ENCODE results near the gene CD300E.
"Not testable (repeated sequence)": the region's sequence is repeated elsewhere in the genome, so short reads cannot be mapped to it uniquely, and the experiment has no call there.

CD300E gene

DNA sequence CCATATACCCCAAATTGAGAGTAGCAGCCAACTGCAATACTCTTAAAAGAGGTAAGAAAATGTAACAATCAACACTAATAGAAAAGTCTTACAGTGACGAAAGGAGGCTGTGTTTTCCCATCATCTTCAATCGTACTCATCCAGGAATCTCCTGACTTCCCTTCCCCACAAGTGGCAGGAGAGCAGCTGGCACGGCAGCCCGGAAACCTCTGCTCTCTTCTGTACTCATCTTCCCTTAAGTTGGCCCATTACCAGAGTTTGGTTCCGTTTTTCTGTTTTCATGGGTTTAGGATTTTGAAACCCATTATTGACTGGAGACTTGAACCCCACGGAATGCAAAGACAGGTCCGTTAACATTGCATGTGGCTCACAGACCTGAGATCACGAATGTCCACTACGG, 44.6 kb downstream of the CD300E start:
- DNase-seq: no peak
- H3K4me3 Mint-ChIP-seq: no peak overlapping the region
- H3K4me1 Mint-ChIP-seq: peaks cover 17% of the 10 kb centered on the region
- H3K36me3 Mint-ChIP-seq: no peaks in the 10 kb centered on the region
- peaks cover 2% of the 10 kb centered on the region for H3K9me3 Mint-ChIP-seq
- H3K27me3 Mint-ChIP-seq: peaks cover 30% of the 10 kb centered on the region
- no peak overlapping the region for H3K27ac Mint-ChIP-seq
- CTCF ChIA-PET: interaction anchor here (1.6 to 3.1 kb wide), 2 partner anchors 13 kb away, joined by 7 to 10 read pairs; partner anchors contain the start of gene CD300H

DNA sequence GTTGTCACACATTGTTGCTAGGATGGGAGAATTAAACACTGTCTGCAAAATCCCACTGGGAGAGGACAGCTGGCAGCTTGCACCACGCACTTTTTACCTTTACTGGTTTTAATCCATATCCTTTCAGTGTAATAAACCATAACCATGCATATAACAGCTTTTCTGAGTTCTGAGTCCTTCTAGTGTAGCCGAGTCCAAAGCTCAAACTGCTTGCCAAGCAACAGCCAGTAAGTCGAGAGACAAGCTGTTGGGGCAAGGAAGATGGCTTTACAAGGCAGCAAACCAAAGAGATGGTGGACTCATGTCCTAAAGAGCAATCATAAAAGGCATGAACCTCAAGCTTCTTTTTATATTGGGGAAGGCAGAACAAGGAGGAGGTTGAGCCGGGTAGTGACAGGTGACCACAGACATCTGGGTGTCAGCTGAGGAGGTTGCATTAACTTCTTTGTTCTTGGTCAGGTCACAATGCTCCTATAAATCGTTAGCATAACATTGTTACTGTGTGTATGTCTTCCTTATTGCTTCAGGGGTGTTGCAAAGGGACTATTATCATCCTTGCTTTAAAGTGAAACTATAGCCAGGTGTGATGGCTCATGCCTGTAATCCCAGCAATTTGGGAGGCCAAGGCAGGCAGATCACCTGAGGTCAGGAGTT, 48.9 kb downstream of the CD300E start:
- DNase-seq: no peak
- no peak overlapping the region for H3K27ac Mint-ChIP-seq
- CTCF ChIA-PET: interaction anchor here (1.2 kb wide), 1 partner anchor 29 kb away, joined by 5 read pairs; no protein-coding TSS in a partner anchor
- peaks cover 4% of the 10 kb centered on the region for H3K4me1 Mint-ChIP-seq
- H3K36me3 Mint-ChIP-seq: no peaks in the 10 kb centered on the region
- H3K9me3 Mint-ChIP-seq: no peaks in the 10 kb centered on the region
- H3K4me3 Mint-ChIP-seq: no peak overlapping the region
- peaks cover 58% of the 10 kb centered on the region for H3K27me3 Mint-ChIP-seq

GRCh38 chr17:74573635-74574034, 49.9 kb downstream of the CD300E start:
- H3K4me1 Mint-ChIP-seq, H3K27ac Mint-ChIP-seq, DNase-seq, H3K9me3 Mint-ChIP-seq, H3K36me3 Mint-ChIP-seq, H3K4me3 Mint-ChIP-seq, CTCF ChIA-PET: not testable (repeated sequence)
- H3K27me3 Mint-ChIP-seq: peaks cover 65% of the 10 kb centered on the region

DNA sequence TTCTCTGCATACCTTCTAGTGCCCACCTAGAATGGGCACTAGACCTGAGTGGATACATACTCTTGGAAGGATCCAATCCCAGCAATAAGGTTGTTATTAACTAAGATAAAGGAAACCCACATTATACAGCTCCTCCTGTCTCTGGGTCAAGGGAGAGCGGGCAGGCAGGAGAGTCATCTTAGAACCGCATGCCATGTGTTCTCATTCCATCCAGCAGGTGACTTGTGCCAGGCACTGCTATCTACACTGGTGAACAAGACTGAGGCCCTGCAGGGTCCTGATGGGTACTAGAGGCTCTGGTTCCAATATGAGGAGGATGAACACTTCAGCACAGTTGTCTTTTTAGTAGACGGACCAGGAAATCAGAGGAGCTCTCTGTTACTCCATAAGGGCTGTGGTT, 50.4 kb downstream of the CD300E start:
- CTCF ChIA-PET: no interaction called here
- DNase-seq: no peak
- Mint-ChIP-seq H3K4me3 (no peak overlapping the region), H3K36me3 (no peaks in the 10 kb centered on the region), H3K27ac (no peak overlapping the region), H3K4me1 (peaks cover 3% of the 10 kb centered on the region), H3K9me3 (peaks cover 2% of the 10 kb centered on the region), H3K27me3 (peaks cover 68% of the 10 kb centered on the region)

DNA sequence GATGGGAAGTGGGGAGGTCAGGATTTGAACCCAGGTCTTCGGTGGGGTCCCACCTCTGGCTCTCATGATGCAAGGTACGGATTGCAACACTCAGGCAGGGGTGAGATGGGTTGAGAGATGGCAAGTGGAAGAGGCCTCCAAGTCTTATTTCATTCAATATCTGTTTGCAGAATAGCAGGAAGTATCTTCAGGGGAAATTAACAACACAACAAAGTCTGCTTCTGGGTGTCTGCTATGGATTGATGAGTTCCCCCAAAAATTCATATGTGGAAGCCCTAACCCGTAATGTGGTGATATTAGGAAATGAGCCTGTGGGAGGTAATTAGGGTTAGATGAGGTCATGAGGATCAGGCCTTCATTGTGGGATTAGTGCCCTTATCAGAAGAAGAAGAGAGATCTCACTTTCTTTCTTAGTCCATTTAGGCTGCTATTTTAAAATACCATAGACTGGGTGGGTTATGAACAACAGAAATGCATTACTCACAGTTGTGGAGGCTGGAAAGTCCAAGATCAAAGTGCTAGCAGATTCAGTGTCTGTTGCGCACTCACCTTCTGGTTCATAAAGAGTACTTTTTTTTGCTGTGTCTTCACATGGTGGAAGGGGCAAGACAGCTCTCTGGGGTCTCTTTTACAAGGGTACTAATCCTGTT, 51.8 kb downstream of the CD300E start:
- Mint-ChIP-seq H3K4me3 (no peak overlapping the region), H3K27me3 (peaks cover 70% of the 10 kb centered on the region), H3K27ac (no peak overlapping the region), H3K9me3 (peaks cover 2% of the 10 kb centered on the region), H3K36me3 (no peaks in the 10 kb centered on the region), H3K4me1 (peaks cover 3% of the 10 kb centered on the region)
- CTCF ChIA-PET: interaction anchor here (1.1 kb wide), 1 partner anchor 79 kb away, joined by 3 read pairs; no protein-coding TSS in a partner anchor
- DNase-seq: no peak

- CTCF ChIA-PET: interaction anchor here (1.1 kb wide), 1 partner anchor 34 kb away, joined by 3 read pairs; no protein-coding TSS in a partner anchor
- DNase-seq: peak; percentile 29
- H3K27me3 Mint-ChIP-seq: peaks cover 65% of the 10 kb centered on the region
- H3K4me1 Mint-ChIP-seq: peaks cover 3% of the 10 kb centered on the region
- peaks cover 2% of the 10 kb centered on the region for H3K9me3 Mint-ChIP-seq
- H3K27ac Mint-ChIP-seq: no peak overlapping the region
- no peak overlapping the region for H3K4me3 Mint-ChIP-seq
- H3K36me3 Mint-ChIP-seq: no peaks in the 10 kb centered on the region
Measured at GRCh38 chr17:74569020-74570003, 54.2 kb downstream of the CD300E start.

DNA sequence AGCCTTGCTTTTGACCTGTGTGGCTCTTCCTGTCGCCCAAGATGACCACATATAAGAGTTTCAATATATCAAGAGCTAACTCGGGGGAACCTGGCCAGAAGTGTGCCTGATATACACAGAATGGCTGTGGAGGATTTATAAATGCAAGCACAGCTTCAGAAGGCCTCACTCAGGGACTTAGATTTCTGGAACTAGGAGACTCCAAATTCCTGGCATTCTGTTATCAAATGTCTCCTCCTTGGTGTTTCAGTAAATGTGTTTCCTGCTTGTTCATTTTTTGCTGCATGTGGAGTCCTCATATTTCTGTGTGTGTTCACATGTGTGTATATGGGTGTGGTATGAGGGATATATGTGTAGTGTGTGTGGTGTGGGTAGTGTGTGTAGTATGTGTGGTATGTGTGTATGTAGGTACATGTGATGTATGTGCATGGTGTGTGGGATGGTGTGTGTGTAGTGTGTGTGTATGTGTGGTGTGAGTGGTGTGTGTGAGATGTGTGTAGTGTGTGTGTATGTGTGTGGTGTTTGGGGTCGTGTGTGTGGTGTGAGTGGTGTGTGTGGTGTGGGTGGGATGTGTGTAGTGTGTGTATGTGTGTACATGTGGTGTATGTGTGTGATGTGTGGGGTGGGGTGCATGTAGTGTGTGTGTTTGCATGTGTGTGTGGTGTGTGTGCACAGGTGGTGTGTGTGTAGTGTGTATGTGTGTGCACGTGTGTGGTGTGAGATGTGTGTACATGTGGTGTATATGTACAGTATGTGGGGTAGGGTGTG, 55.2 kb downstream of the CD300E start:
- H3K27ac Mint-ChIP-seq: no peak overlapping the region

DNA sequence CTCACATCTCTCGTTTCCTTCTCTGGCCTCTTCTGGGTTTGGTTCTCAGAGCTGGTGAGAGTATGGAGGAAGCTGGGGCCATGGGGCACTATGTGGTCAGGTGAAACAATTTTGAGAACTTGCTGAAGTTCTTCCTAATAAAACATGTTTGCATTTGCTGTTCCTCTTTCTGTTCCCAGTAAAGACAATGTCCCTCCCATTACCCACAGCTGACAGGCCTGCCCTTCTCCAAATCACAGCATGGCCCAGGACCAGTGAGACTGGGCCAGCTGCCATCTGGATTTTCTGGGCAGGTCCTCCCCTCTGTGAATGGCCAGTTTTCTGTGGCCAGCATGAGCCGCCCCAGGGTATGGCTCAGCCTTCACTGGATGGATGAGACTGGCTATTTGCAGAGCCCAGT, 56.1 kb downstream of the CD300E start, which contains the start of gene CD300H:
Gene CD300H, minus strand, starts transcription at position 113 of the 400 bp plus-strand sequence.
- H3K27ac Mint-ChIP-seq: no peak within 1 kb of the TSS
- peaks cover 70% of the 10 kb centered on the region for H3K27me3 Mint-ChIP-seq
- H3K9me3 Mint-ChIP-seq: peaks cover 2% of the 10 kb centered on the region
- H3K4me1 Mint-ChIP-seq: peaks cover 3% of the 10 kb centered on the region
- CTCF ChIA-PET: interaction anchor here (1.1 to 2.9 kb wide), 5 partner anchors 10 to 321 kb away, joined by 3 to 14 read pairs (median 10); partner anchors contain the start of gene RAB37
- H3K4me3 Mint-ChIP-seq: no peak within 1 kb of the TSS
- DNase-seq: no peak
- no peaks in the 10 kb centered on the region for H3K36me3 Mint-ChIP-seq

More for the DNA sequence above, 55.2 kb downstream of the CD300E start:
- Mint-ChIP-seq H3K4me3 (no peak overlapping the region), H3K36me3 (no peaks in the 10 kb centered on the region), H3K27me3 (peaks cover 67% of the 10 kb centered on the region), H3K4me1 (peaks cover 3% of the 10 kb centered on the region), H3K9me3 (peaks cover 2% of the 10 kb centered on the region)
- CTCF ChIA-PET: interaction anchor here (2.9 kb wide), 1 partner anchor 80 kb away, joined by 14 read pairs; no protein-coding TSS in a partner anchor
- DNase-seq: no peak

- Mint-ChIP-seq H3K9me3 (peaks cover 2% of the 10 kb centered on the region), H3K4me1 (peaks cover 3% of the 10 kb centered on the region), H3K27ac (no peak overlapping the region), H3K36me3 (no peaks in the 10 kb centered on the region), H3K27me3 (peaks cover 65% of the 10 kb centered on the region), H3K4me3 (no peak overlapping the region)
- DNase-seq: peak; percentile 63
- CTCF ChIA-PET: interaction anchor here (0.7 to 2.9 kb wide), 24 partner anchors 9 to 320 kb away, joined by 3 to 15 read pairs (median 4); partner anchors contain the start of genes CD300C, CD300LD and RAB37
Measured at GRCh38 chr17:74566132-74566753, 57.3 kb downstream of the CD300E start.

- Mint-ChIP-seq H3K9me3 (peaks cover 2% of the 10 kb centered on the region), H3K4me3 (no peak overlapping the region), H3K27me3 (peaks cover 61% of the 10 kb centered on the region), H3K4me1 (peaks cover 3% of the 10 kb centered on the region), H3K36me3 (no peaks in the 10 kb centered on the region), H3K27ac (no peak overlapping the region)
- CTCF ChIA-PET: interaction anchor here (0.9 to 2.7 kb wide), 7 partner anchors 8 to 194 kb away, joined by 3 to 15 read pairs (median 10); partner anchors contain the start of gene CD300LD
- no peak for DNase-seq
Measured at GRCh38 chr17:74565126-74565525, 58.4 kb downstream of the CD300E start.

- Mint-ChIP-seq H3K27me3 (peaks cover 44% of the 10 kb centered on the region), H3K4me3 (no peak overlapping the region), H3K4me1 (peaks cover 7% of the 10 kb centered on the region), H3K27ac (no peak overlapping the region), H3K36me3 (no peaks in the 10 kb centered on the region), H3K9me3 (peaks cover 2% of the 10 kb centered on the region)
- no peak for DNase-seq
- CTCF ChIA-PET: no interaction called here
Measured at GRCh38 chr17:74563358-74563757, 60.2 kb downstream of the CD300E start.

- no peak overlapping the region for H3K27ac Mint-ChIP-seq
- CTCF ChIA-PET: no interaction called here
- no peaks in the 10 kb centered on the region for H3K9me3 Mint-ChIP-seq
- H3K36me3 Mint-ChIP-seq: no peaks in the 10 kb centered on the region
- H3K4me1 Mint-ChIP-seq: peaks cover 7% of the 10 kb centered on the region
- no peak overlapping the region for H3K4me3 Mint-ChIP-seq
- no peak for DNase-seq
- H3K27me3 Mint-ChIP-seq: peaks cover 39% of the 10 kb centered on the region
Measured at GRCh38 chr17:74561586-74561985, 62.0 kb downstream of the CD300E start.
